Vagina (tissue), 2 donors: ENCODE measurements around the gene SYNRG. TPM values are rescaled to one million over a fixed set of nuclear protein-coding genes. Genes with fewer than 3 reads are reported as not detected.

Source experiments
- DNase-seq, 2 donors: peaks; one replicate each; pipeline ENCODE4 v3.0.0-alpha.2; 2017; ENCODE audit errors: extremely low spot score in 2 of 2
- H3K27ac ChIP-seq: fragments of 200-600 bp; sonication (generic); one replicate; pipeline ENCODE4 v1.5.1; 2019
- H3K27me3 ChIP-seq: fragments of 200-600 bp; sonication (generic); one replicate; pipeline ENCODE4 v1.5.1; 2019
- H3K36me3 ChIP-seq, 2 donors: fragments of 200-600 bp; sonication (generic); one replicate each; pipeline ENCODE4 v1.5.1; 2017 to 2019
- H3K4me1 ChIP-seq: fragments of 200-600 bp; sonication (generic); one replicate; pipeline ENCODE4 v1.5.1; 2019
- H3K4me3 ChIP-seq, 2 donors: fragments of 200-600 bp; sonication (generic); 1 replicate in 1 of 2; 2 replicates in 1 of 2; pipeline ENCODE4 v1.5.1; 2016 to 2019
- H3K9me3 ChIP-seq: fragments of 200-600 bp; sonication (generic); one replicate; pipeline ENCODE4 v1.5.1; 2019
- POLR2A ChIP-seq, 2 donors: fragments of 450-650 bp; IDR thresholded peaks; one replicate each; pipeline ENCODE4 v1.6.1; 2017; ENCODE audit warnings: antibody characterized with exemption in 2 of 2, mild to moderate bottlenecking in 2 of 2, moderate library complexity in 2 of 2
- POLR2AphosphoS5 ChIP-seq, 2 donors: sonication (generic); formaldehyde crosslinking; IDR thresholded peaks; one replicate each; pipeline ENCODE4 v1.9.0; 2017; ENCODE audit warnings: antibody characterized with exemption in 2 of 2, mild to moderate bottlenecking in 2 of 2, low read depth in 1 of 2; ENCODE audit not compliant: insufficient read depth in 1 of 2
- intact Hi-C: fragments of 100-400 bp; cut with DNase I; formaldehyde crosslinking; loops from one replicate; pipeline ENCODE4 v1.15.1; 2023
- total RNA-seq: library from RNA; depleted of rRNA; stranded (reverse); fragments of >200 nt; gene quantifications from one replicate; pipeline ENCODE4 v1.2.3, GENCODE V29; 2016
- TF ChIP-seq, protein P1 (sequence below), 3 experiments: fragments of 450-650 bp in 2 of 3; fragments of 200-600 bp in 1 of 3; sonication (generic) in 1 of 3; IDR thresholded peaks; one replicate each; pipeline ENCODE4 v1.5.1; 2017 to 2019; ENCODE audit warnings: antibody characterized with exemption in 3 of 3, mild to moderate bottlenecking in 2 of 3, moderate library complexity in 2 of 3

Gene SYNRG
- total RNA-seq, 1 donor from 2014 or later = 42.2 TPM

DNA sequence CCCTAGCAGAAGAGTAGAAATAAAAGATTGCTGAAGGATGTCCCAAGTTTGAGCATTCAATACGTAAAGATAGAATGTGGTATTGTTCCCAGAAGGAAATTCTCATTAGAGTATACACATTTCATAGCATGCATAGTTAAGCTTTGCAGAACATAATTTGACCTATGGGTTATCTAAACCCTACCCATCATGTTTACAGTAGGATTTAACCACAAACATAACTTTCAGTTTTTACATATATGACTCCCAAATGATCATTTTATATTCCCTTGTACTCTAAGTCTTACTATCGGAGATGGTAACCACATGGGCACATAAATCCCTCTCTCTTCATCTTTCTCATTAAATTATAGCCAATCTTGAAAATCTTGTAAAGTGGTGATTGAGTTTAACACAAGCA is 50.9 kb downstream of the SYNRG start:
- Histone ChIP-seq H3K4me3 (no peak overlapping the region), H3K4me1 (no peaks in the 10 kb centered on the region), H3K27ac (no peak overlapping the region), H3K9me3 (no peaks in the 10 kb centered on the region), H3K36me3 (peaks cover 0 to 40% of the 10 kb centered on the region in 2 donors), H3K27me3 (no peaks in the 10 kb centered on the region)
- DNase-seq = no peak
- TF ChIP-seq POLR2AphosphoS5 (IDR thresholded peaks at IDR 0.05; ENCODE audit: insufficient read depth in 1 of 2, low read depth in 1 of 2) (no peak), POLR2A (IDR thresholded peaks at IDR 0.05) (no peak)
- intact Hi-C loops = no loop called here

DNA sequence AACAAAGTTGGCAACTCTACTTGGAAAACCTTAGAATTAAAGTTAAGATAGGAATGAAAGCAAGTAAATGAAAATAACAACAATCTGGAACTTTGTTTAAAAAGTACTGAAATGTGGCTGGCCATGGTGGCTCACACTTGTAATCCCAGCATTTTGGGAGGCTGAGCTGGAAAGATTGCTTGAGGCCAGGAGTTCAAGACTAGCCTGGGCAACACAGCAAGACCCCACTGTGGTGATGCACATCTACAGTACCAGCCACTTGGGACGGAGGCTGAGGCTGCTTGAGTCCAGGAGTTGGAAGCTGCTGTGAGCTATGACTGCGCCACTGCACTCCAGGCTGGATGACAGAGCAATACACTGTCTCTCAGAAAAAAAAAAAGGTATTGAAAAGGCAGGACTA is 51.7 kb downstream of the SYNRG start:
- Histone ChIP-seq H3K27me3 (no peaks in the 10 kb centered on the region), H3K9me3 (no peaks in the 10 kb centered on the region), H3K4me3 (no peak overlapping the region), H3K36me3 (peaks cover 0 to 47% of the 10 kb centered on the region in 2 donors), H3K27ac (no peak overlapping the region), H3K4me1 (peaks cover 1% of the 10 kb centered on the region)
- TF ChIP-seq POLR2AphosphoS5 (IDR thresholded peaks at IDR 0.05; ENCODE audit: insufficient read depth in 1 of 2, low read depth in 1 of 2) = no peak
- DNase-seq = no peak
- intact Hi-C loops = no loop called here

DNA sequence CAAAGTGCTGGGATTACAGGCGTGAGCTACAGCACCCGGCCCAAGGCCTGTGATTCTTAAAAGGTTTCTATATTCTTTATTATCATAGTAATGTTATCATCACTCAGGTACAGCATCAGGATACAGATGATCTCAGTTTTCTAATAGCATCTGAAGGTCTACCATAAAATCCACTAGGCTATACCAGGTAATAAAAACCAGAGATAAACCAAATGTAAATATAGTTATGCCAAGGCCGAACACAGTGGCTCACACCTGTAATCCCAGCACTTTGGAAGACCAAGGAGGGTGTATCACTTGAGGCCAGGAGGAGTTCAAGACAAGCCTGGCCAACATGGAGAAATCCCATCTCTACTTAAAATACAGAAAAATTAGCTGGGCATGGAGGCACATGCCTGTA is 53.8 kb downstream of the SYNRG start:
- no peak for DNase-seq
- peaks cover 20% of the 10 kb centered on the region for H3K4me1 ChIP-seq
- no peaks in the 10 kb centered on the region for H3K9me3 ChIP-seq
- TF ChIP-seq POLR2AphosphoS5 (IDR thresholded peaks at IDR 0.05; ENCODE audit: insufficient read depth in 1 of 2, low read depth in 1 of 2) (no peak), POLR2A (IDR thresholded peaks at IDR 0.05) (no peak)
- TF ChIP-seq, protein P1, sequence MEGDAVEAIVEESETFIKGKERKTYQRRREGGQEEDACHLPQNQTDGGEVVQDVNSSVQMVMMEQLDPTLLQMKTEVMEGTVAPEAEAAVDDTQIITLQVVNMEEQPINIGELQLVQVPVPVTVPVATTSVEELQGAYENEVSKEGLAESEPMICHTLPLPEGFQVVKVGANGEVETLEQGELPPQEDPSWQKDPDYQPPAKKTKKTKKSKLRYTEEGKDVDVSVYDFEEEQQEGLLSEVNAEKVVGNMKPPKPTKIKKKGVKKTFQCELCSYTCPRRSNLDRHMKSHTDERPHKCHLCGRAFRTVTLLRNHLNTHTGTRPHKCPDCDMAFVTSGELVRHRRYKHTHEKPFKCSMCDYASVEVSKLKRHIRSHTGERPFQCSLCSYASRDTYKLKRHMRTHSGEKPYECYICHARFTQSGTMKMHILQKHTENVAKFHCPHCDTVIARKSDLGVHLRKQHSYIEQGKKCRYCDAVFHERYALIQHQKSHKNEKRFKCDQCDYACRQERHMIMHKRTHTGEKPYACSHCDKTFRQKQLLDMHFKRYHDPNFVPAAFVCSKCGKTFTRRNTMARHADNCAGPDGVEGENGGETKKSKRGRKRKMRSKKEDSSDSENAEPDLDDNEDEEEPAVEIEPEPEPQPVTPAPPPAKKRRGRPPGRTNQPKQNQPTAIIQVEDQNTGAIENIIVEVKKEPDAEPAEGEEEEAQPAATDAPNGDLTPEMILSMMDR (IDR thresholded peaks at IDR 0.05) = no peak
- no peak overlapping the region for H3K4me3 ChIP-seq
- no peaks in the 10 kb centered on the region for H3K27me3 ChIP-seq
- no peak overlapping the region for H3K27ac ChIP-seq
- H3K36me3 ChIP-seq = peaks cover 0 to 46% of the 10 kb centered on the region in 2 donors
- intact Hi-C loops = no loop called here

DNA sequence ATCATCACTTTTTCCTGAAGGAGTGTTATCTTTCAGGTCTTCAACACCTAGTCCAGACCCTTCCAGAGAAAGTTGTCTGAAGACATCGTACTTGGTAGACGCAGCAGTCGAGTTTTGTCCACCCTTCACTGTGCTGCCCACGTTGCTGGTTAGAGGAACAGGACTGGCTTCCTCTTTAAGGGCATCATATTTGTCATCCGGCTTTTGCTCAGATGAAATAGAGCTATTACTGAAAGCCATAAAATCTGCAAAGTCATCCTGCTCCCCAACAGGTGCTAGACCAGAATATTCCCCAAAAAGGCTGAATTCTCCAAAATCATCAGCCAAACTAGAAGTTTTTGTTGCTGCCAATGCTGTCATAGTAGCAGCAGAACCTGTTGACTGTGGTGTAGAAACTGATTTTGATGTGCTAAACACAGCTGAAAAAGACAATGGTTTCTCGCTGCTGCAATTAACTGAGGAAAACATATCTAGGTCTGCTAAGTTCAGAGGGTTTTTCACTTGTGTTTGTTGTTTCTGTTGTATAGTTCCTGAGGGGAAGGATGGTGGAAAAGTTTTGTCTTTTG is 55.7 kb downstream of the SYNRG start:
- Histone ChIP-seq H3K27me3 (no peaks in the 10 kb centered on the region), H3K4me3 (no peak overlapping the region), H3K27ac (no peak overlapping the region), H3K9me3 (no peaks in the 10 kb centered on the region), H3K36me3 (peaks cover 0 to 33% of the 10 kb centered on the region in 2 donors), H3K4me1 (peaks cover 20% of the 10 kb centered on the region)
- intact Hi-C loops = no loop called here
- TF ChIP-seq, protein P1 (IDR thresholded peaks at IDR 0.05) = no peak
- TF ChIP-seq POLR2AphosphoS5 (IDR thresholded peaks at IDR 0.05; ENCODE audit: insufficient read depth in 1 of 2, low read depth in 1 of 2) (no peak), POLR2A (IDR thresholded peaks at IDR 0.05) (no peak)
- no peak for DNase-seq

DNA sequence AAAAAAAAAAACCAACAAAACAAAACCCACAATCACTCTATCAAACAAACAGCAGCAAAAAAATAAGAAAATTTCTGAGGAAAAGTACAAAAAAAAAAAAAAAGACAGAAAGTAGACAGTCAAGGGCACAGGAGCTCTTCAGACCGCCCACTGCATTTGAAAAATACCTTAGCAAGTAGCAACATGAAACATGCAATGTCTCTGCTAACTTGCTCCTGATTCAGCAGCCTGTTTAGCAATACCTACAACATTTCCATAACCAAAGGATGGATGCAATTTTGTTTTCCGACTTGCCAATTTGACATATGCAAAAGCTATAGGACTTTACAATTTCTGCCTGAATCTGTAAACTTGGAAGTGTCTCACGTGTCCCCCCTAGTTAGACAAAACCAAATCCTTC is 57.4 kb downstream of the SYNRG start:
- no peaks in the 10 kb centered on the region for H3K27me3 ChIP-seq
- H3K9me3 ChIP-seq = no peaks in the 10 kb centered on the region
- H3K4me1 ChIP-seq = peaks cover 25% of the 10 kb centered on the region
- H3K27ac ChIP-seq = no peak overlapping the region
- H3K36me3 ChIP-seq = peaks cover 0 to 26% of the 10 kb centered on the region in 2 donors
- TF ChIP-seq, protein P1 (IDR thresholded peaks at IDR 0.05) = no peak
- TF ChIP-seq POLR2A (IDR thresholded peaks at IDR 0.05) = no peak
- peak in 1 of 2 donors; percentile 29 for TF ChIP-seq POLR2AphosphoS5 (IDR thresholded peaks at IDR 0.05; ENCODE audit: insufficient read depth in 1 of 2, low read depth in 1 of 2)
- intact Hi-C loops = no loop called here
- no peak overlapping the region for H3K4me3 ChIP-seq
- no peak for DNase-seq

DNA sequence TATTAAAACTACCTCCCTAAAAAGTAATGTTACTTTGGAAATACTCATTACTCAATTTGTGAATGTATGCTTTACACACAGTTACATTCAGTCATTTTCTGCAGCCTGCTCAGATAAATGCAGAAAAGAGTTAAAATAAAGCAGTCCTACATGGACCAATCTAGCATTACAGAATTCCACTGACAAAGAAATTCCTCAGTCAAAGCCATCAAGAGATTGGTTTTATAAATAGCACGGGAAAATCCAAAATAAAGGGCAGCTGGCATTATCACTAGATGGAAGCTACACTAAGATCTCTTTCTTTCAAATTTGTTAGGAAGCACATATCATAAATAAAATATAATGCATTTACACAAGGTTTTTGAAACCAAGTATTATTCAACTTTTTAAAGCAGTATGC is 61.2 kb downstream of the SYNRG start:
- Histone ChIP-seq H3K9me3 (no peaks in the 10 kb centered on the region), H3K4me1 (peaks cover 34% of the 10 kb centered on the region), H3K27me3 (no peaks in the 10 kb centered on the region), H3K27ac (no peak overlapping the region), H3K36me3 (peaks cover 0 to 5% of the 10 kb centered on the region in 2 donors), H3K4me3 (no peak overlapping the region)
- no peak for DNase-seq
- TF ChIP-seq, protein P1 (IDR thresholded peaks at IDR 0.05) = no peak
- no peak for TF ChIP-seq POLR2A (IDR thresholded peaks at IDR 0.05)
- TF ChIP-seq POLR2AphosphoS5 (IDR thresholded peaks at IDR 0.05; ENCODE audit: insufficient read depth in 1 of 2, low read depth in 1 of 2) = no peak
- intact Hi-C loops = no loop called here
